HG03108 (cell line): Measurements from ENCODE around the gene TBRG4.

Experiments used
- ATAC-seq: cut with Tn5 transposase; IDR thresholded peaks from one replicate; pipeline ENCODE4 v1.9.1; 2021; ENCODE audit warnings: moderate library complexity; ENCODE audit not compliant: unreplicated experiment

TBRG4 gene

DNA sequence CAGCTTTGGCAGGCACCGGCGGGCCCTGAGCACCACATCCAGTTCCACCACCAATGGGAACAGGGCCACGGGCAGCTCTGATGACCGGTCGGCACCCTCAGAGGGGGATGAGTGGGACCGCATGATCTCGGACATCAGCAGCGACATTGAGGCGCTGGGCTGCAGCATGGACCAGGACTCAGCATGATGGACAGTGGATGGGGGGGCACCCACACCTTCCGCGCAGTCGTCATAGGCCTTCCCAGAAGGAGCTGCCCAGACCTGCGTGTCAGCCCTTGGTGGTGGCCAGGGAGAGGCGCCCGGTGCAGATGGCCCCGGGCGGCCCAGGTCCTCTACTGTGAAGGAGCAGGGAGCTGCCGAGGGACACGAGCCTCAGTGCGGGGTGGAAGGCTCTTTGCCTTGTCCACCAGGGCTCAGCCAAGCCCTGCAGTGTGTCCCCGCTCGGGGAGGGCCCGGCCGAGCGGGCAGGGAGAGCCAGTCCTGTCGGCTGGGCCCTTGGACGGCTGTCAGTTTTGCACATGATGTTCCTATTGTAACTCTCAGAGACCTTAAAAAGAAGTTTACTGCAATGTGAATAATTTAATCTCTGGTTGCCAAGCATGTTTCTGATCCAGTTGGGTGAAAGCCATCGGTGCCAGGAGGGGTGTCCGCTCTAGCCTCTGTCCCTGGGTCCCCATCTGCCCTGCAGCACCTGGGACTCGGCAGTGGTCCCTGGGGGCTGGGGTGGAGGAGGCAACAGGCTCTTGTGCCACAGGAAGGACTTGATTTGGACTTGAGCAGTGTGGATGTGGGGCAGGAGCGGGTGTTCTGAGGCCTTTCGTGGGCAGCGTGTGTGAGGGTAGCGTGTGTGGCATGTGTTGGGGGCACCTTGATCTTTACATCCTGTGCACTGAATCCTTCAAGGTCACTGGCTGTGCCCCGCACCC is 35.4 kb downstream of the TBRG4 start:
- ATAC-seq, result no peak

DNA sequence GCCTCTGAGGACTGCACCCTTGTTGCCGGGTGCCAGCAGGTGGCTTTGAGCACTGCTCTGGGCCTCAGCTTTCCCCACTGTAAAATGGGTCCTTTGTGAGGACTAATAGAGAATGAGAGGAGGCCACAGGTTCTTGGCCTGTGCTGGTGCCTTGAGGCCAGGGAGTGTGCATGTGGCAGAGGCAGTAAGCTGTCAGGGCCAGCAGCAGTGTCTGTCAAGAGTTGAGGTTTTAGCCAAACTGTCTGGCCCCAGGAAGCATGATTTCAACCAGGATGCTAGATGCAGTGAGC is 36.2 kb downstream of the TBRG4 start:
- ATAC-seq, result no peak

DNA sequence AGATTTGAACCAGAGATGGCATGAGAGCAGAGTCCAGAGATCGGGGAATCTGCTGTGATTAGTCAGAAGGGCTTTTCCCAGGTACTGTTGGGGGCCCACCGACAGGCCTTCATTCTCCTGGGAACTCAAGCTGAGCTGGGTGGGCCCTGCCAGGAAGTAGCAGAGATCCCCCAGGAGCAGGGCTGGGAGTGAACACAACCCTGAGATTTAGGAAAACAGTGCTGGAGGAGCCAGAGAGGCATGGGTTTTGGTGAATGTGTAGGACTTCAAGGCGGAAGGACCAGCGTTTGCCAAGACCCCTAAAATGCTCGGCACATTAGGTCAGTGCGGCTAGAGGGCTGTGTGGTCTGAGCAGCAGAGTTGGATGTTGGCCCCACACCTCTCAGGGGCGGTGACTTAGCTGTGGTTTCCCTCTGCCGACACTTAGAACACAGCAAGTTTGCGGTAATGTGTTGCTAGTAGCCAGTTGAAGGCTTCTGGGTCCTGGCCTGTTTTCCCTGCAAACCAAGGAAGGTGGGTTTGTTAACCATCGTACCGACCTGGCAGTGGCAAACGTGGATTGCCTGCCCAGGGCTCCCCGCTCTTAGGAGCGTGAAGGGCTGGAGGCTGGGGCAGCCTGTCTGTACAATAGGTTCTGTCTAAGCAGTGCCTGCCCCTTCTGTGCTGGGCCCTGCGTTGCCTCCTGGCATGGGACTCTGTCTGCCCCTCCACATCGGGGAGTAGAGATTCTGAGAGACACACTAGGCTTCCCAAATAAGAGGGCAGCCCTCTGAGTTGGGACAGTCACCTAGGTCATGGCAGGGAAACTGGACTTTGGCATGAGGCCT is 36.8 kb downstream of the TBRG4 start:
- ATAC-seq, result no peak

DNA sequence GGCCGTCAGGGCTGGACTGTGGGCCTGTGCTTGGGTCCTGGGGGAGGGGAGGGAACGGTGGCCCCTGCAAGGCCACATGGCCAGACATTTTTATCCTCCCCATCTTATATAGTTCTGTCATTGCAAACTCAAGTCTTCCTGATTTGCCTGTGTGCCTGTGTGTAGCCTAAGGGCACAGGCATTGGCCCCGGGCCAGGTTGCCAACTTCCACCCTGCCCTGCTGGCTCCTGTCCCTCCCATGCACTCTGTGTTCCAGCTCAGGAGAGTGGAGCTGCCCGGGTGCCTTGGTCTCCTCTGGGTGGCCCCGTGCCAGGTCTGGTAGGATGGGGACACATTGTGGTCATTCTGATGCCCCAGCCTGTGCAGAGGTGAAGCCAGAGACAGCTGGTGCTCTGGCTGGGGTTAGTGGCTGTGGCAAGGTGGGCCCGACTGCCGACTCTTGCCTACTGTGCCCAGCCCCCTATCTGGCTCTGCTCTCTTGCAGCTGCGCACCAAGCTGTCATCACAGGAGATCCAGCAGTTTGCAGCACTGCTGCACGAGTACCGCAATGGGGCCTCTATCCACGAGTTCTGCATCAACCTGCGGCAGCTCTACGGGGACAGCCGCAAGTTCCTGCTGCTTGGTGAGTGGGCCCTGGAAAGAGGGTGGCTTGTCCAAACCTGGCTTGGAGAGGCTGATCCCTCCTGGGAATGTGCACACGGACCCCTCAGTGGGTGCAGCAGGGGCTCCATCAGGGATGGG is 37.5 kb downstream of the TBRG4 start:
- no peak for ATAC-seq

DNA sequence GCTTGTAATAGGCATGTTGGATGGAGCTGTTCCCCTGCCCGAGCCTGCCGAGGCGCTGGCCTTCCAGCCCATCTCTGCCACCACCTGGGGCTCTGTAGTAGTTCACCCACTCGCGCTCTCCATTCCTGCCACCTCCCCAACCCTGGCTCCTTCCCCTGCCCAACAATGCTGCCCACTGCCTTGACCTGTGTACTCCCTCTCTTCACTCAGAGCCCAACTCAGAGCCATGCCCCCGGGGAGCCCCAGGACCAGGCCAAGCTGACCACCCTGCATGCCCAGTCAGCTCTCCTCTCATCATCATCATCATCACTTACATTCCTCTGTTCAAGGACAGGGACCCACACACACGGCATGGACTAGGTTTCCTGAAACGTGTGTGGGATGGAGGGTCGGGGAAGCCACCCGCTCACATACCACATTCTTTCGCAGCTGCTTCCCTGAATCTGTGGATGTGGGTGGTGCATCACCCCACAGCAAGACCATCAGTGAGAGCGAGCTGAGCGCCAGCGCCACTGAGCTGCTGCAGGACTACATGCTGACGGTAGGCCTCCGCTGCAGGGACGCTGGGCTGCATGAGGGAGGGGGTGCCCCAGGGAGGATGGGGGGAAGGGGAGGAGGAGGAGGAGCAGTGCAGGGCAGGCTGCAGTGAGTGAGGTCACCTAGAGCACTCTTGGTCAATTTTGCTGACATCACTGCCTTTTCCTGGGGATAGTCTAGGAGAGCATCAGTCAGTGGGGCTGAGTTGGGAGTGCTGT is 38.3 kb downstream of the TBRG4 start:
- no peak for ATAC-seq

DNA sequence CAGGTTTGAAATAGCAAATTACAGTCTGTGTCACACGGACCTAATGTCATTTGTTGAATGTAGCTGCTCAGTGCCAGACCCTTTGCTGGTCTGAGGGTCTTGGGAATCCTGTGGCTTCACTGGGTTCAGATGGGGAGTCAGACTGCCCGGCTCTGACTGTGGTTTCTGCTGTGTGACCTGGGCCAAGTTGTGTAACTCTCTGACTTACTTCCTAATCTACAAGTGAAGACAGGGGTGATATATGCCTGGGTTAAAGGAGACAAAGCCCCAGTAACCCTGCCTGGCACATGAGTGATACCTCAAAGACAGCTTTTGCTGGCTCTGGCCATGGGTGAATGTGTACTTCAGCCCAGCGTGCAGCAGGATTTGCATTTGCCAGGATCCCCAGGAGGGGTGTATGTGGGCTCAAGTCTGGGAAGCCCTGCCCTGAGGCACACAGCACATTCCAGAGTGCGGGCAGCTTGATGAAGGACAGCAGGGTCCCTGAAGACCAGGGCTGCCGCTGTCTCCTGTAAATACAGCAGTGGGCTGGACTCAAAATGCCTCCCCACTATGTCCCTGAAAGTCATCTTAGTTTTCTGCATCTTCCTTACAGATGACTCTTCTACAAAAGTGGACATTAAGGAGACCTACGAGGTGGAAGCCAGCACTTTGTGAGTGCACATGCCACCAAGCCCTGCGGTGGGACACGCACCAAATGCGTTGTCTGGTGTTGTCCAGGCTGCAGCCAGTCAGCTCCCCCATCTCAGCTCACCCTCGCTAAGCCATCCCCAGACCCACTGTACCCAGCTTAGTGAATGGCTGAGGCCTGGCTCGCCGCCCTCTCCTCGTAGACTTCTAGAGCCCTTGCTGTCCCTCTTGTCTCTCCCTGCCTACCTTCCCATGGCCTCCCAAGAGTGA is 39.1 kb downstream of the TBRG4 start:
- no peak for ATAC-seq

DNA sequence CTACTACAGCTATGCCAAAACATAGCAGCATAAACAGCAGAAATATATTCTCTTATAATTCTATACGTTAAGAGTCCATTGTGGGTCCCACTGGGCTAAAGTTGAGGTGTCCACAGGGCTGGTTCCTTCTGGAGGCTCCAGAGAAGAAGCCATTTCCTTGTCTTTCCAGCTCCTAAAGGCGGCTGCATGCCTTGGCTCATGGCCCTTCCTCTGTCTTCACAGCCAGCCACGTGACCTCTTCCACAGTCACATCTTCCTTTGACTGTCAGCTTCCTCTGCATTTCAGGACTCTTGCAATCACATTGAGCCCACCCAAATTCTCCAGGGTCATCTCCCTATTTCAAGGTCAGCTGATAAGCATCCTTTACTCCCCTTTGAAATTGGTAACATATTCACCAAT is 40.0 kb downstream of the TBRG4 start:
- no peak for ATAC-seq

DNA sequence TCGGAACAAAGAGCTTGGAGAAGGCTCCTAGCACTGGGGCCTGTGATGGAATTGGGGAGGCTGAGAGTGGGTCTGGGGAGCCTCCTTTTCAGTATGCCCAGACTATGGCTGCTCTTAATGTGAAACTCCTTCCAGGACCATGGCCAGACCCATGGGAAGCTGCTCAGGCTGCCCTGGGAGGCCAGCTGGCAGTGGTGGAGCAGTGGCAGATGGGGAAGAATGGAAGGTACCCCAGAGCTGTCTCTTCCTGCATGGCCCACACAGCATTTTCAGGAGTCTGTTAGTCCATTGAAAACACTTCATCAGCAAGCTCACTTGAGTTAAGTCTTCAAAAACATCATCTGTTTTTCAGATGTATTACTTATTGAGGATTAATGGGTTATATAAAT is 41.2 kb downstream of the TBRG4 start:
- ATAC-seq, result no peak

DNA sequence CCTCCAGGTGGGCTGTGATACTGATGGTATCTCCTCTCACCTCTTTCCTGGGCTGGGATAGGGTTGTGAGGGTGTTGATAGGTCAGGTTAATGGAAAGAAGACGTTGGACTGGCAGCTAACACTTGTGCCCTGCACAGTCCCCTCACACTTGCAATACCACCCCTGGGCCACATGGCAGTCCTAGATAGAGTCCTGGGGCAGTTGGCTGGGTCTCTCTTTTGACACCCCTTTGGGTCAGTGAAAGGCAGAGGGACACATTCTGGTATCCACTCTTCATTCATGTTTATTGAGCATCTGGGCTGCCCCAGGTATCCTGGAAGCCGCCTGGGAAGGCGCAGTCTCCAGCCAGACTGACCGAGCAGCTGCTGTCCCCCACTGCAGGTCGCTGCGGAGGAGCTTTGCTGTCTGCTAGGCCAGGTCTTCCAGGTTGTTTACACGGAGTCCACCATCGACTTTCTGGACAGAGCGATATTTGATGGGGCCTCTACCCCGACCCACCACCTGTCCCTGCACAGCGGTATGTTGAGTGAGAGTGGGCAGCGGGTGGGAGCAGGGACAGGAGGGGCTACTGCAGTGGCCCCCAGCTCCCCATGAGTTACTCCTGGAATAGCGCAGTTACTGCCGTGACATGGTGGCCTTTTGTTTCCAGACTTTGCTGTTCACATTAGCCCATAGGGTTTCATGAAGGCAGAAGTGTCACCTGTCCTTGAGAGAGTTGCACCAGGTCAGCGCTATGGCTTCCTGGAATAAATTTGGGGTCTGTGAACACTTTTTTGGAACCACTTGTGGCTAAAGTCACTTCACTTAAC is 41.8 kb downstream of the TBRG4 start:
- ATAC-seq, result no peak

DNA sequence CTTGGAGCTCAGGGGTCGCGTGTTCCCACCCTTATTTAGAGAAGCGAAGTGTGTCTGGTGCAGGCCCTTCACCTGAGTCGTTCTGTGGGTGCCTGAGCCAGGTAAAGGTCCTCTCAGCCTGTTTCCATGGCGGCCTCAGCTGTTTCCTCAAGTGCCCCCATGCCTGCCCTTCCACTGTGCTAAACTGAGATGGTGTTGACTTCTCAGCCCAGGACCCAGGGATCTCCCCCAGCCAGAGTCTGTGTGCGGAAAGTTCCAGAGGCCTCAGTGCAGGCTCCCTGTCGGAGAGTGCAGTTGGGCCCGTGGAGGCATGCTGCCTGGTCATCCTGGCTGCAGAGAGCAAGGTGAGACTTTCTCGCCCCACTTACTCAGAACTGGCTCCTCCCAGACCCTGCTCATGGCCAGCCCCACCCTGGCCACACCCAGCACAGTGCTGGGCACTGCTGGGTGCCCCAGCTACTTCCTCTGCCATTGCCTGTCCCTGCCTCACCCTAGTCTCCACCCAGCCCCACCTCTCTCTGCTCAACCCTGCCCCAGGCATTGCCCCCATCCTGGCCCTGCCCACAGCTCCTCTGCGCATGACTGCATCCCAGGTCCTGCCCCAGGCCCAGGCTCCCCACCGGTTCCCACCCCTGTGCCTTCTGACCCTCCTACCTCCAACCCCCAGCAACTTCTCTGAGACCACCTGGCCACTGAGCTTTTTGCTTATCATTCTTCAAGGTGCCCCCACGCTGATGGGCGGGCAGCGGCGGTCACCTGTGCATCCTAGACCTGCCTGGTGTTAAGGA is 43.1 kb downstream of the TBRG4 start:
- ATAC-seq, result no peak

DNA sequence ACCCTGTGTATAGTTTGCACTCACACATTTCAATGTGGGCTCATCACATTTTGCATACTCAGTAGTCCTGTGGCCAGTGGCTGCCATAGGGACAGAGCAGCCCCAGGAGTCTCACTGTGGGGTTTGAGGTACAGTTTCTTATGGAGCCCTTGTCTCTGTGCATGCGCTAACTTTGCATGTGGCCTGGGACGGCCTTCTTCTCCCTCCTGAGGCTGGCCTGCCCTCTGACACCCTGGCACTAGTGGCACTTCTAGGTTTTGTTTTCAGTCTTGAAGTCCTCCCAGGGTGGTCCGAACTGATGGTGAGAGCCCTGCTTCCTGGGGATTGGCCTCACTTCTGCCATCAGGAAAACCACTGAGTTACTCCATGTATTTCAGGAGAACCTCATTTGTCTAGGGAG is 43.9 kb downstream of the TBRG4 start:
- ATAC-seq, result no peak

DNA sequence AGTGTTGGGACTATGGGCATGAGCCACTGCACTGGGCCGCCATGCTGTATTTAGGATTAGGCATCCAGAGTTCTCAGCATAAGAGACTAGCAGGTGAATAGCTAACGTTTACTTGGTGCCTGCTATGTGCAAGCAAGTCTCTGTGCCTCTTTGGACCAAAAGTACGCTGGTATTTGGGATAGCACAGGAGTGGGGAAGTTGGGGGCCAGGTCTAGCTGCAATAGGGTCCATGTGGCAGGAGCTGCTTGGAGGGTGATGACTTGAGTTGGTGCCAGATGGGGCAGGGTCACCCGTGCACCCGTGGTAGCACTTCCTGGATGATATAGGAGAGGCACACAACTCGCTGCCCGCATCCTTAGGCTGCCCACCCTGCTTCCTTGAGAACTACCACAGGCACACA is 45.1 kb downstream of the TBRG4 start:
- no peak for ATAC-seq

DNA sequence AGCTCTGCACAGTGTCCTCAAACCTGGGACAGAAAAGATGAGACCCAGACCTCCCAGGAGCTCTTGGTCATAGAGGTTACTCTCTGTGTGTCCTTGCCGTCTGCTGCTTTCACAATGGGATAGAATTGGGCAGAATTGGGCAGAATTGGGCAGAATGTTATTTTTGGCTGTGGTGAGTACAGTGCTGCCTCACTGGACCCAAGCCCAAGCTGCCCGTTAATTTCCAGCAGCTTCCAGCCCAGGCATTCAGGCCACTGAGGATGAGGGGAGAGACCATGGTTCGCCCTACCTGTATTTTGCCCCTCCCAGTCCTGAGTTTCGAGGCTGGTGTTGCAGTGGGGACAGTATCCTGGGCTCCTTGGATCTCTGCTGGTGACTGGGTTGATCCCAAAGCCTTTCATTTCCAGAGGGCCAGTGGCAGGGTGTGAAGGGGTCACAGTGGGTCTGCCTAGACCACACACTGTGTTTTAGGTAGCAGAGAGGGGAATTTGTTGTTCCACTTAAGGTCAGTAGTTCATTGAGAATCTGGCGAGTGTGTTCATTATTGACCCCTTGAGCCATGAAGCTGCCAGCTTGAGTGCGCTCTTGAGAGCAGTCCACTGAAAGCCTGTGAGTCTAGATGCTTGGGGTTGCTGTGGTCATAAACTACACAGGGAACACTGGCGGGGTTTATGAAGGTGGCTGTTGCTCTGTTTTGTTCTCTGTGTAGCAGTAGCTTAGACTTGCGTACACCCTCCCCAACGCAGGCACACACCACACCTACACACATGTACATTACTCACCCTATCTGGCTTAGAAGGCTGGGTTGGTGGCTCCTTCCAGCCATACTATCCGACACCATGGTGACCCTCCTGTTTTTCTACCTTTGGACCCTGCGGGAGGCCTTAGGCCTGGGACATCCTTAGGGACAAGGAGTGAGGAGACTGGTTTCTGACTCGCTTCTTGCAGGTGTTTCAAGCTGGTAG is 46.2 kb downstream of the TBRG4 start:
- ATAC-seq, result no peak

DNA sequence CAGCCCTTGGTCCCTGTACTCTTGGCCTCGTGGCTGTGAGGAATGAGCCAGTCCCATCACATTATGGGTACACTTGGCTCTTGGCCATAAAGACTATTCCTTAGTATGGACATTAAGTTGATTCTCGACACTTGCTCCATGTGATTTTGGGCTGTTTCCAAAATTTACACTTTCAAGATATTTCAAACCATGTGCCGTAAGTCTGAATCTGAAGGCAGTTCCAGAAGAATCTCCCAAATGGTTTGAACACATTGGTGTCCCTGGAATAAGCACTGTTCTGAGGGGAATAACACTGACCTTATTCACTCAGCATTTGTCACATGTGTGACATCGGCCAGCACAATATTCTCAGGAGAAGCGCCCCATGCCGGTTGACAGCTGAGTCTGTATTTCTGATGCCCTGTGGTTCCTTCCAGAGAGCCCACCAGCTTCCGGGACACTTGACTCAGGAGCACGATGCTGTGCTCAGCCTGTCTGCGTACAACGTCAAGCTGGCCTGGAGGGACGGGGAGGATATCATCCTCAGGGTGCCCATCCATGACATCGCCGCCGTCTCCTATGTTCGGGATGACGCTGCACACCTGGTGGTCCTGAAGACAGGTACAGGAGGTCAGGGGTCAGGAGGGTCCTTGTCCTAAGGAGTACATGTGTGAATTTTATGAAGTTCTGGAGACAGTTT is 47.3 kb downstream of the TBRG4 start:
- ATAC-seq, result no peak

DNA sequence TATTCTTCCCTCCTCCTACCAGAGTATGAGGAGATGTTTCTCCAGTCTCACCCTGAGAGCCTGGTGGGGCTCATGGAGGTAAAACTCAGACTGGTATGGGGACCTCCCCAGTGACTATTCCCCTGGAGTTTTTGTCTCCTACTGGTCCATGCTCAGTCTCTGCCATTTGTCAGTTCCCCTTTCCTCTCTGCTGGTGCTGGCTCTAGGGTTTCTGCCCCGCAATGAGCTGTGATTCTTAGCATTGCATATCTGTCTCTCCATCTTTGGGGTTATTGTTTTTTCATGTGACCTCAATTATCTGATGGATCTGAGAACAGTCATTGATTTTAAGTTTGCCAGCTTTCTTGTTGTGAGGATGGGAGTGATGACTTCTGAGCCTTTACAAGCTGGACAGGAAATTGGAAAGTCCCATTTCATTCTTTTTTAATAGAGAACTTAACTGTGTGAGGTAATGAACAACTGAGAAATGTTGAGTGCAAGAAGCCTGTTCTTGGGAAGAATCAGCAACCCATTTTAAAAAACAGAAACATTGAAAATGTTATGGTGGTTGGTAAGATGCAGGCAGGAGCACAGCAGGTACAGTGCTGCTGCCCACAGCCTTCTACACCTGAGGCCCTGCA is 49.6 kb downstream of the TBRG4 start:
- ATAC-seq, result no peak

DNA sequence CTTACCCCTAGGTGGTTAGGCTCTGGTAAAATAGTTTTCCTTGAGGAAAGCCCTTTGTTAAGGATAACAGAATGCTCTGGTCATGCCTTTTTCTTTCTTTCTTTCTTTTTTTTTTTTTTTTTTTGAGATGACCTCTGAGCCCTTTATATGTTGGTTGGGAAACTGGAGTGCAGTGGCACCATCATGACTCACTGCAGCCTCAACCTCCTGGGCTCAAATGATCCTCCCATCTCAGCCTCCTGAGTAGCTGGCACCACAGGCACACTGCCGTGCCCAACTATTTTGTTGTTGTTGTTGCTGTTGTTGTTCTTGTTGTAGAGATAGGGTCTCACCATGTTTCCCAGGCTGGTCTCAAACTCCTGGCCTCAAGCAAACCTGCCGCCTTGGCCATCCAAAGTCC is 50.1 kb downstream of the TBRG4 start:
- ATAC-seq, result no peak
